ENCODE measurements around the gene INPP5A. TPM values are rescaled to one million over a fixed set of nuclear protein-coding genes. Genes with fewer than 3 reads are reported as not detected.

The INPP5A gene
- total RNA-seq, 1 experiment from 2014 or later = 16.6 TPM

GRCh38 chr10:132728321-132728720 is 190.7 kb downstream of the INPP5A start:
- no peak for TF ChIP-seq CTCF (IDR thresholded peaks at IDR 0.05; ENCODE audit: unreplicated experiment)
- CTCF ChIA-PET = no interaction called here
- Mint-ChIP-seq H3K4me1 (ENCODE audit: low read depth, unreplicated experiment) (no peaks in the 10 kb centered on the region), H3K27me3 (ENCODE audit: unreplicated experiment) (no peaks in the 10 kb centered on the region), H3K9me3 (ENCODE audit: low read depth, unreplicated experiment) (no peaks in the 10 kb centered on the region), H3K27ac (ENCODE audit: unreplicated experiment) (no peak overlapping the region), H3K36me3 (ENCODE audit: insufficient read depth, unreplicated experiment) (no peaks in the 10 kb centered on the region), H3K4me3 (ENCODE audit: low read depth, unreplicated experiment) (no peak overlapping the region)
- intact Hi-C loops (cut with micrococcal nuclease; ENCODE audit: unreplicated experiment) = no loop called here
- DNase-seq = no peak
- no TSS peak for BruUV-seq (replicated peaks)

- Mint-ChIP-seq H3K36me3 (ENCODE audit: insufficient read depth, unreplicated experiment) (no peaks in the 10 kb centered on the region), H3K9me3 (ENCODE audit: low read depth, unreplicated experiment) (no peaks in the 10 kb centered on the region), H3K27me3 (ENCODE audit: unreplicated experiment) (no peaks in the 10 kb centered on the region), H3K27ac (ENCODE audit: unreplicated experiment) (no peak overlapping the region), H3K4me1 (ENCODE audit: low read depth, unreplicated experiment) (no peaks in the 10 kb centered on the region), H3K4me3 (ENCODE audit: low read depth, unreplicated experiment) (no peak overlapping the region)
- intact Hi-C loops (cut with micrococcal nuclease; ENCODE audit: unreplicated experiment) = no loop called here
- no peak for TF ChIP-seq CTCF (IDR thresholded peaks at IDR 0.05; ENCODE audit: unreplicated experiment)
- no peak for DNase-seq
- no TSS peak for BruUV-seq (replicated peaks)
- CTCF ChIA-PET = no interaction called here
These were observed 191.2 kb downstream of the INPP5A start for GRCh38 chr10:132728741-132729140.

GRCh38 chr10:132729810-132730572 is 192.4 kb downstream of the INPP5A start:
- no TSS peak for BruUV-seq (replicated peaks)
- Mint-ChIP-seq H3K4me1 (ENCODE audit: low read depth, unreplicated experiment) (no peaks in the 10 kb centered on the region), H3K27me3 (ENCODE audit: unreplicated experiment) (no peaks in the 10 kb centered on the region), H3K36me3 (ENCODE audit: insufficient read depth, unreplicated experiment) (no peaks in the 10 kb centered on the region), H3K4me3 (ENCODE audit: low read depth, unreplicated experiment) (no peak overlapping the region), H3K27ac (ENCODE audit: unreplicated experiment) (no peak overlapping the region), H3K9me3 (ENCODE audit: low read depth, unreplicated experiment) (no peaks in the 10 kb centered on the region)
- no peak for TF ChIP-seq CTCF (IDR thresholded peaks at IDR 0.05; ENCODE audit: unreplicated experiment)
- CTCF ChIA-PET = no interaction called here
- intact Hi-C loops (cut with micrococcal nuclease; ENCODE audit: unreplicated experiment) = no loop called here
- DNase-seq = no peak

GRCh38 chr10:132730573-132730953 is 193.0 kb downstream of the INPP5A start:
- no TSS peak for BruUV-seq (replicated peaks)
- no peaks in the 10 kb centered on the region for H3K9me3 Mint-ChIP-seq (ENCODE audit: low read depth, unreplicated experiment)
- H3K4me3 Mint-ChIP-seq (ENCODE audit: low read depth, unreplicated experiment) = no peak overlapping the region
- CTCF ChIA-PET = no interaction called here
- intact Hi-C loops (cut with micrococcal nuclease; ENCODE audit: unreplicated experiment) = no loop called here
- H3K27me3 Mint-ChIP-seq (ENCODE audit: unreplicated experiment) = no peaks in the 10 kb centered on the region
- H3K36me3 Mint-ChIP-seq (ENCODE audit: insufficient read depth, unreplicated experiment) = no peaks in the 10 kb centered on the region
- DNase-seq = no peak
- TF ChIP-seq CTCF (IDR thresholded peaks at IDR 0.05; ENCODE audit: unreplicated experiment) = no peak
- no peaks in the 10 kb centered on the region for H3K4me1 Mint-ChIP-seq (ENCODE audit: low read depth, unreplicated experiment)
- no peak overlapping the region for H3K27ac Mint-ChIP-seq (ENCODE audit: unreplicated experiment)

Measured in Calu3 (cell line).